ENCODE data around the gene SERP1.

DNA sequence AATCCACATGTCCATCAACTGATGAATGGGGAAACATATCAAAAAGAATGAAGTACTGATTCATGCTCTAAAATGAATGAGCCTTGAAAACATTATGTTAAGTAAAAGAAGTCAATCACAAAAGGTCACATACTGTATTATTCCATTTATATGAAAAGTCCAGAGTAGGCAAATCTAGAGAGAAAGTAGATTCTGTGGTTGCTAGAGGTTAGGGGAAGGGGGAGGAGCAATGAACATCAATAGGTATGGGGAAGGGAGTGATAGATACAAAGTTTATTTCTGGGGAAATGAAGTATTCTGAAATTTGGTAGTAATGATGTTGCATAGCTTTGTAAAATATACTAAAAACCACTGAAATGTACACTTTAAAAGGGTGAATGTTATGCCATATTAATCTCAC, 14.5 kb downstream of the SERP1 start:
- TF ChIP-seq CTCF (IDR thresholded peaks at IDR 0.05): no peak
- no peak for TF ChIP-seq POLR2A (IDR thresholded peaks at IDR 0.05)
